HS-5 (cell line): ENCODE results near the gene TMEM115.

Experiments used
- DNase-seq: peaks from one replicate; pipeline ENCODE4 v3.0.0-alpha.2; 2012; ENCODE audit warnings: low read depth

TMEM115 gene, protein sequence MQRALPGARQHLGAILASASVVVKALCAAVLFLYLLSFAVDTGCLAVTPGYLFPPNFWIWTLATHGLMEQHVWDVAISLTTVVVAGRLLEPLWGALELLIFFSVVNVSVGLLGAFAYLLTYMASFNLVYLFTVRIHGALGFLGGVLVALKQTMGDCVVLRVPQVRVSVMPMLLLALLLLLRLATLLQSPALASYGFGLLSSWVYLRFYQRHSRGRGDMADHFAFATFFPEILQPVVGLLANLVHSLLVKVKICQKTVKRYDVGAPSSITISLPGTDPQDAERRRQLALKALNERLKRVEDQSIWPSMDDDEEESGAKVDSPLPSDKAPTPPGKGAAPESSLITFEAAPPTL

GRCh38 chr3:50358911-50359759 lies at the start of gene TMEM115:
TSS of gene TMEM115 (minus strand) at chr3:50359521. CDS start at chr3:50359063, 458 bp downstream.
- peak; percentile 94 for DNase-seq

- DNase-seq = no peak
These were observed 49.2 kb upstream of the TMEM115 start for GRCh38 chr3:50408443-50408944.

DNA sequence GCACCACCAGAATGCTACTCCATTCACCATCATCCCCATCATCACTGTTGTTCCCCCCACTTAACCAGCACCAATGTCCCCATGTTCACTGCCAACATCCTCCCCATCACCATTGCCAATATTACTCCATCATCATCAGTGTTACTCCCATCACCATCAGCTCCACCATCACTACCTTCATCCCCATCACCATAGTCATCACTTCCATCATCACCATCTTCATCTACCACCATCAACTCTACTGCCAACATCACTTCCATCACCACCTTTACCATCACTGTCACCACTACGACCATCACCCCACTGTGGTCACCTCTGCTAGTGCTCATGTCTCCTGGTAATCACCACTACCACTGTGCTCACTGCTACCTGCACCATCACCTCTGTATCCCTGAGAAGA lies 47.2 kb upstream of the TMEM115 start:
- no peak for DNase-seq

DNA sequence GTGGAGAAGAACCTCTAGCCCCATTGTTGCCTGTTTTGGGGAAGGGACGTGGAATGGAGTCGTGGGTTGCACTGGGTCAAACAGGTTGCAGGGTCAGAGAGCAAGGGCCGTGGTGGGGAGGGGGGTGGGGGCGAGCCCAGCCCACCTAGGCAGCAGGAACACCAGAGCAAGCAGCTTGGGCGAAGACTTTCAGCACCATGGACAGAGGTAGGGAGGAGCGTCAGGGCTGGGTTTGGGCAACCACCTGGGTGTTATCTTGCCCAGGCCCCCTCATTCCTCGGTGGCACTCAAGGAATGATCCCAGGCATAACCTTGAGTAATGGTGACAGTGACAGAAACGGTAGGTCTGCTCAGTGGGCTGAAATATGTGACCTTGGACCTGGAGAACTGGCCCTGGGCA lies 45.9 kb upstream of the TMEM115 start:
- no peak for DNase-seq

GRCh38 chr3:50401978-50402595 lies 42.8 kb upstream of the TMEM115 start:
- DNase-seq = no peak

- DNase-seq = no peak
These were observed 37.2 kb upstream of the TMEM115 start for GRCh38 chr3:50396502-50396901.

GRCh38 chr3:50395070-50395860 lies 35.9 kb upstream of the TMEM115 start:
- no peak for DNase-seq

GRCh38 chr3:50393061-50393460 lies 33.7 kb upstream of the TMEM115 start:
- no peak for DNase-seq

DNA sequence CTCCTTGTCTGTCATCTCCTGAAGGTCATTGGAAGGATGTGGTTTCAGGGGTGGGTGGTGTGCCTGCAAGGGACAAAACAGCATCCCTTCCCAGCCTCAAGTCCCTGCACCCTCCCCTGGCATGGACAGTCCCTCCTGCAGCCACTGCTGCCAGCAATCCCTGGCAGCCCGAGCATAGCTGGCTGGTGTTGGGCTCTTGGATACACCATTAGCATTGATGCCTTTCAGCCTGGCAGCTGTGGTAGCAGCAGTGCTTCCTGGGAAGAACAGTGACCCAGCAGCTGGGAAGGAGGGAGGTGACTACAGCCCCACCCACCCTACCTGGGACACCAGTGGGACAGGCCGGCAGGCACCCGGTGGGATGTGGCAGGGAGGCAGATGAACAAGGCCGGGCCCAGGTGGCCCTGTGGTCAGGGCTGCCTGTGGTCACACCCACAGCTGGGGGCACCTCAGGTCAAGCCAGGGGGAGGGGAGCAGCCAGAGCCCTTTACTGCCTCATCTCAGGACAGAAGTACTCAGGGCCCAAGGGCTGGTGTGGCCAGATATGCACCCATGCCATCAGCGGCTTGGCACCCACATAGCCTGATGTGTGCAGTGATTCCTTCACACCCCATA lies 32.9 kb upstream of the TMEM115 start:
- DNase-seq = no peak

DNA sequence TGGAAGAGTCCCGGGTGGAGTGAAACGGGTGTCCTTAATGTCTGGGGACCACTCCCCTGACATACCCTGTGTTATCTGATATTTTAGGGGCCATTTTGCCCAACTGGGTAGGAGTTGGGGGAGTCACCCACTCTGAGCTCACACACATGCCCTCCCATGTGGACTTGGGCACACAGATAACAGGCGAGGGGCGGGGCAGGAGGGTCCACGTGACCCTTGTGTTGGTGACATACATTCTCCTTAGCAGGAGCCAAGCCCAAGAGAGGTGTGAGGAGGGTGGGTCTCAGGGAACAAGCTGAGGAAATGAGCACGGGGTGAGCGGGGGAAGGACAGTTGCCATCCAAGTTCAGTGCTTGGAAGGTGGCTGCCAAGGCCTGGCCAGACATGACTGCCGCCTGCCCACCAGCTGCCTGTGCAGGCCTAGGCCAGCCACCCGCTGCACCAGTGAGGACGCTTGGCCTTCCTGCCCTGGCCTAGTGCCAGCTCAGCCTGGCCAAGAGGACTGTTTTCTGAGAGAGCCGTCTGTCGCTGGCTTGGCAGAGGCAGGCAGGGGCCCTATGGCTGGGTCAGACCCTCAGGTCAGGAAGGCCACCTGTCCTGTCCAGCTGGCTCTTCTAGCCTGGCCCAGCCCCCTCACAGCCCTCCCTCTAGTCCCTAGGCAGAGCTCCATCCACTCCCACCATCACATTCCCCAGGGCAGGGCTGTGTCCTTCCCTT lies 31.3 kb upstream of the TMEM115 start:
- DNase-seq = no peak

- DNase-seq = no peak
These were observed 30.1 kb upstream of the TMEM115 start for GRCh38 chr3:50389414-50389767.

- no peak for DNase-seq
These were observed 29.5 kb upstream of the TMEM115 start for GRCh38 chr3:50388720-50389413.

- no peak for DNase-seq
These were observed 28.8 kb upstream of the TMEM115 start for GRCh38 chr3:50388016-50388719.

DNA sequence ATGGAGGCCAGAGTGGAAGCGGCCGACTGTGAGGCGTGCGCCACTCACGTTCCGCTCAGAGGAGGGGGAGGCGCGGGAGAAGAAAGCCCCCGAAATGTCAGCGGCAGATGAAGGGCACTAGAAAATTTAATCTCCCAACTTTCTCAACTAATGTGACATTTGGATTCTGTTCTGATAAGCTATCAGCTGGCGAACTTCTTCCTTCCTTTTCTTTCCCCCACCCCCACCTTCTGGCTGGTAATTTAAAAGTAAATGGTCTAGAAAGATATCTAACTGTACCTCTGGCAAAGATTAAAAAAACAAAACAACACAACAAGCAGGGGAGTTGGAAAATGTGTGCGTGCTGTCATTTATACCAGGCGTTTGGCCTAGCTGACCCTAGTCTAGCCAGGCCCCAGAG lies 26.4 kb upstream of the TMEM115 start:
- no peak for DNase-seq

DNA sequence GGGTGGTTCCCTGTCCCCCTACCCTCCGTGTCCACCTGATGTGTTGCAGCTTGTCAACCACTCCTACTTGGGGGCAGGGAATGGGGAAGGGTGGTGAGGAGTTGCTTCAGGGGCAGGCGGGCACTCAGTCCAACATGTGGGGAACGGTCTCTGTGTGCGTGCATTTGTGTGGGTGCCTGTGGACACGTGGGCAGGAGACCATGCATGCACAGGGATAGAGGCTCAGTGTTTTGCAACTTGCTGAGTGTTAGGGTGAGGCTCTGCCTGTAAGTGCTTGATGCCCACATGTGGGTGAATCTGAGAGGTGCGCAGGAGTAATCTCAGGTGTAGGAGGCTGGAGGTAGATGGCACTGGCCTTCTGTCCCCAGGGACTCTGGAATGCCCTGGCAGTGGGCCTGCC lies 24.4 kb upstream of the TMEM115 start:
- no peak for DNase-seq

DNA sequence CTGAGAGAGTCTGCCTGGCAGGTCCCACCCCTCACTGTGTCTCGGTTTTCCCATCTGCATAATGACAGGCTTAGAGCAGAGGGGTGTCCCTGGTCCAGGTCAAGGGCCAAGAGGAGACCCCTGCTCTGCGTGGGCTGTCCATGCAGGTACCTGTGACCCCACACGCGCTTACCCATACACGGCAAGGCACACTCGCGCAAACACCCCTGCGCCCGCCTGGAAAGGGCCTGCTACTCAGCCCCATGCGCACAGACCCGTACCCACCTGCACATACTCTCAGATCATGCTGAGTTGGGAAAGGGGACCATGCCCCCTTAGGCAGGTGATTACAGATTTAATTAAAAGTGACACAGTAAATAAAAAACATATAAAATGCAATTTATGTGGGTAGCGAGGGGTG lies 23.4 kb upstream of the TMEM115 start:
- DNase-seq = no peak

DNA sequence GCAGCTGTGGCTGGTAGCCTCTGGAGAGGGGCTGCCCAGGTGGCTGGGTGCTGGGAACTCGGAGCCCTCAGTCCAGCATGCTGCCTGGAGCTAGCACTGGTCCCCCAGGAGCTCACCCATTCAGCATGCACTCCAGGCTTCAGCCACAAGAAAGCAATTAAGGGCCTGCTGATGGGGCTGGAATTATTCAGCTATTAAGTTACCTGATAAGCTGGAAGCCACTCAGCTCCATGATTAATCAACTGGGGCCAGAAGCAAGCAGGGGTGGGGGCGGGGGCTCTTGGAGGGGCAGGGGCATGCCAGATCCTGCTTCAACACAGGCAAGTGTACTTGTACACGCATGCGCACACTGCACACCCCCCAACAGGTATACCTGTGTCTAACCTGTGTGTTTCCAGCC lies 22.1 kb upstream of the TMEM115 start:
- DNase-seq = no peak

- no peak for DNase-seq
These were observed 21.2 kb upstream of the TMEM115 start for GRCh38 chr3:50380405-50381085.

DNA sequence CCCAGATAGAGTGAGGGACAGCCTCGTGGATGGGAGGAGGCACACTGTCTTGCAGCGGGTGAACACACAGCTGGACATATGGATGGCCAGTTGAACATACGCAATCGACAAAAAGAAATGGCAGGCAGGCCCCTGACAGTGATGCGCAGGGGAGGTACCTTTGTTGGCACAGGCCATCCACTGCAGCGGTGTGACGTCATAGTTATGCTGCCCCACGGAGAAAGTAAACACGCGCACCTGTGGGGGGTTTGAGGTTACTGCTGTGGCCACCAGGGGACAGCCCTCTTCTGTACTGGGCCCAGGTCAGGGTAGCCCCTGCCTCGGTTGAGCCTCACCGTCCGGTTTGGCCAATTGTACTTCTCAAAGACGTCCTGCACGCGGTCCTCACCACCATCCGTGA lies 19.4 kb upstream of the TMEM115 start:
- DNase-seq = no peak
